Fibroblast of lung (primary cell): ENCODE results near the gene LSM7.

ENCODE experiments used
- EZH2 ChIP-seq: IDR thresholded peaks from 2 replicates; pipeline ENCODE4 v1.5.1; 2012; ENCODE audit warnings: low read length, control low read depth, mild to moderate bottlenecking; ENCODE audit errors: missing control alignments
- TF ChIP-seq, protein P1 (sequence below), 2 donors: IDR thresholded peaks in 1 of 2; conservative IDR thresholded peaks in 1 of 2; 1 replicate in 1 of 2; 2 replicates in 1 of 2; pipeline ENCODE4 v1.5.1; 2011 to 2012; ENCODE audit warnings: low read length in 2 of 2, control low read depth in 1 of 2, inconsistent platforms in 1 of 2, low read depth in 1 of 2, mild to moderate bottlenecking in 1 of 2

DNA sequence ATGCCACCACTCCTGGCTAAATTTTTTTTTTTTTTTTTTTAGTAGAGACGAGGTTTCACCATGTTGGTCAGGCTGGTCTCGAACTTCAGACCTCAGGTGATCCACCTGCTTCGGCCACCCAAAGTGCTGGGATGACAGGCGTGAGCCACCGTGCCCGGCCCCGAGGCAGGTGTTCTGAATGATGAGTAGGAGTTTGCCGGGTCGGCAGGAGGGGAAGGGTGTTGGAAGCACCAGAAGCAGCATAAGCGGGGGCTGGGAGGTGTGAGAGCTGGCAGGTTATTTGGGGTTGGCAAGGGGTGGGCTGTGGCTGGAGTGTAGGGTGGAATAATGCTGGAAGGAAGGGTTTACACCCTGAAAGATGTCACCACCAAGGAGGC, 1.9 kb upstream of the LSM7 start:
- TF ChIP-seq, protein P1, sequence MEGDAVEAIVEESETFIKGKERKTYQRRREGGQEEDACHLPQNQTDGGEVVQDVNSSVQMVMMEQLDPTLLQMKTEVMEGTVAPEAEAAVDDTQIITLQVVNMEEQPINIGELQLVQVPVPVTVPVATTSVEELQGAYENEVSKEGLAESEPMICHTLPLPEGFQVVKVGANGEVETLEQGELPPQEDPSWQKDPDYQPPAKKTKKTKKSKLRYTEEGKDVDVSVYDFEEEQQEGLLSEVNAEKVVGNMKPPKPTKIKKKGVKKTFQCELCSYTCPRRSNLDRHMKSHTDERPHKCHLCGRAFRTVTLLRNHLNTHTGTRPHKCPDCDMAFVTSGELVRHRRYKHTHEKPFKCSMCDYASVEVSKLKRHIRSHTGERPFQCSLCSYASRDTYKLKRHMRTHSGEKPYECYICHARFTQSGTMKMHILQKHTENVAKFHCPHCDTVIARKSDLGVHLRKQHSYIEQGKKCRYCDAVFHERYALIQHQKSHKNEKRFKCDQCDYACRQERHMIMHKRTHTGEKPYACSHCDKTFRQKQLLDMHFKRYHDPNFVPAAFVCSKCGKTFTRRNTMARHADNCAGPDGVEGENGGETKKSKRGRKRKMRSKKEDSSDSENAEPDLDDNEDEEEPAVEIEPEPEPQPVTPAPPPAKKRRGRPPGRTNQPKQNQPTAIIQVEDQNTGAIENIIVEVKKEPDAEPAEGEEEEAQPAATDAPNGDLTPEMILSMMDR (conservative IDR thresholded peaks at IDR 0.05 in 1 of 2, IDR thresholded peaks at IDR 0.05 in 1 of 2; ENCODE audit: low read depth in 1 of 2, low read length in 2 of 2), result no peak
- no peak for TF ChIP-seq EZH2
